IPS-18a (cell line): Measurements from ENCODE around the gene CFAP97.

Experiments
- H3K27ac ChIP-seq: one replicate; pipeline ENCODE4 v1.5.1; 2013; ENCODE audit warnings: low read length
- H3K27me3 ChIP-seq: one replicate; pipeline ENCODE4 v1.6.1; 2013; ENCODE audit warnings: mild to moderate bottlenecking, low read length; ENCODE audit not compliant: control insufficient read depth, insufficient read depth
- H3K36me3 ChIP-seq: one replicate; pipeline ENCODE4 v1.6.1; 2013; ENCODE audit warnings: low read depth, low read length; ENCODE audit not compliant: control insufficient read depth
- H3K4me1 ChIP-seq: one replicate; pipeline ENCODE4 v1.6.1; 2013; ENCODE audit warnings: low read depth, low read length; ENCODE audit not compliant: control insufficient read depth
- H3K4me3 ChIP-seq: one replicate; pipeline ENCODE4 v1.5.1; 2013; ENCODE audit warnings: low read length
- H3K9ac ChIP-seq: one replicate; pipeline ENCODE4 v1.6.1; 2013; ENCODE audit warnings: mild to moderate bottlenecking, low read length, moderate library complexity
- H3K9me3 ChIP-seq: one replicate; pipeline ENCODE4 v1.6.1; 2013; ENCODE audit warnings: low read depth, low read length; ENCODE audit not compliant: control insufficient read depth

CFAP97 gene

GRCh38 chr4:185237175-185237574 lies 33.4 kb upstream of the CFAP97 start:
- Histone ChIP-seq H3K9me3 (peaks cover 3% of the 10 kb centered on the region), H3K4me3 (no peak overlapping the region), H3K9ac (no peak overlapping the region), H3K27ac (no peak overlapping the region), H3K4me1 (no peaks in the 10 kb centered on the region), H3K27me3 (no peaks in the 10 kb centered on the region), H3K36me3 (no peaks in the 10 kb centered on the region)

- Histone ChIP-seq H3K36me3 (no peaks in the 10 kb centered on the region), H3K4me3 (no peak overlapping the region), H3K9ac (no peak overlapping the region), H3K27ac (no peak overlapping the region), H3K9me3 (peaks cover 3% of the 10 kb centered on the region), H3K27me3 (no peaks in the 10 kb centered on the region), H3K4me1 (no peaks in the 10 kb centered on the region)
Measured at GRCh38 chr4:185235843-185236503, 32.2 kb upstream of the CFAP97 start.

- no peaks in the 10 kb centered on the region for H3K27me3 ChIP-seq
- no peaks in the 10 kb centered on the region for H3K36me3 ChIP-seq
- no peaks in the 10 kb centered on the region for H3K4me1 ChIP-seq
- no peak overlapping the region for H3K4me3 ChIP-seq
- H3K27ac ChIP-seq, result no peak overlapping the region
- H3K9ac ChIP-seq, result no peak overlapping the region
- peaks cover 3% of the 10 kb centered on the region for H3K9me3 ChIP-seq
Measured at GRCh38 chr4:185235119-185235842, 31.5 kb upstream of the CFAP97 start.

- no peaks in the 10 kb centered on the region for H3K27me3 ChIP-seq
- no peaks in the 10 kb centered on the region for H3K4me1 ChIP-seq
- no peak overlapping the region for H3K9ac ChIP-seq
- H3K9me3 ChIP-seq, result no peaks in the 10 kb centered on the region
- H3K36me3 ChIP-seq, result no peaks in the 10 kb centered on the region
- H3K4me3 ChIP-seq, result no peak overlapping the region
- no peak overlapping the region for H3K27ac ChIP-seq
Measured at GRCh38 chr4:185232370-185232769, 28.6 kb upstream of the CFAP97 start.

- H3K27me3 ChIP-seq, result no peaks in the 10 kb centered on the region
- no peak overlapping the region for H3K9ac ChIP-seq
Measured at GRCh38 chr4:185229021-185229818, 25.4 kb upstream of the CFAP97 start.

GRCh38 chr4:185227713-185228278 lies 24.0 kb upstream of the CFAP97 start:
- H3K9me3 ChIP-seq, result no peaks in the 10 kb centered on the region
- no peak overlapping the region for H3K4me3 ChIP-seq
- no peaks in the 10 kb centered on the region for H3K4me1 ChIP-seq
- H3K9ac ChIP-seq, result no peak overlapping the region
- H3K27me3 ChIP-seq, result no peaks in the 10 kb centered on the region
- no peak overlapping the region for H3K27ac ChIP-seq
- H3K36me3 ChIP-seq, result no peaks in the 10 kb centered on the region

More at GRCh38 chr4:185229021-185229818, 25.4 kb upstream of the CFAP97 start:
- Histone ChIP-seq H3K36me3 (no peaks in the 10 kb centered on the region), H3K4me3 (no peak overlapping the region), H3K4me1 (no peaks in the 10 kb centered on the region), H3K27ac (no peak overlapping the region), H3K9me3 (no peaks in the 10 kb centered on the region)

GRCh38 chr4:185227131-185227551 lies 23.3 kb upstream of the CFAP97 start:
- H3K36me3 ChIP-seq, result no peaks in the 10 kb centered on the region
- H3K27ac ChIP-seq, result no peak overlapping the region
- H3K27me3 ChIP-seq, result no peaks in the 10 kb centered on the region
- H3K9me3 ChIP-seq, result no peaks in the 10 kb centered on the region
- no peaks in the 10 kb centered on the region for H3K4me1 ChIP-seq
- H3K9ac ChIP-seq, result no peak overlapping the region
- no peak overlapping the region for H3K4me3 ChIP-seq

- Histone ChIP-seq H3K4me3 (no peak overlapping the region), H3K9ac (no peak overlapping the region), H3K27ac (no peak overlapping the region), H3K36me3 (no peaks in the 10 kb centered on the region), H3K4me1 (no peaks in the 10 kb centered on the region), H3K27me3 (no peaks in the 10 kb centered on the region), H3K9me3 (no peaks in the 10 kb centered on the region)
Measured at GRCh38 chr4:185225940-185226339, 22.1 kb upstream of the CFAP97 start.

- no peaks in the 10 kb centered on the region for H3K4me1 ChIP-seq
- no peaks in the 10 kb centered on the region for H3K36me3 ChIP-seq
- H3K27me3 ChIP-seq, result no peaks in the 10 kb centered on the region
- H3K9me3 ChIP-seq, result no peaks in the 10 kb centered on the region
- H3K9ac ChIP-seq, result no peak overlapping the region
- H3K27ac ChIP-seq, result no peak overlapping the region
- no peak overlapping the region for H3K4me3 ChIP-seq
Measured at GRCh38 chr4:185224597-185224996, 20.8 kb upstream of the CFAP97 start.

- Histone ChIP-seq H3K4me3 (no peak overlapping the region), H3K4me1 (no peaks in the 10 kb centered on the region), H3K36me3 (no peaks in the 10 kb centered on the region), H3K9me3 (no peaks in the 10 kb centered on the region), H3K27ac (no peak overlapping the region), H3K27me3 (no peaks in the 10 kb centered on the region), H3K9ac (no peak overlapping the region)
Measured at GRCh38 chr4:185222598-185222997, 18.8 kb upstream of the CFAP97 start.

GRCh38 chr4:185221912-185222311 lies 18.1 kb upstream of the CFAP97 start:
- Histone ChIP-seq H3K27me3 (no peaks in the 10 kb centered on the region), H3K9ac (no peak overlapping the region), H3K4me1 (peaks cover 2% of the 10 kb centered on the region), H3K9me3 (no peaks in the 10 kb centered on the region), H3K27ac (no peak overlapping the region), H3K36me3 (no peaks in the 10 kb centered on the region), H3K4me3 (no peak overlapping the region)
